GM18519 (cell line): Measurements from ENCODE around the gene PARD6G.

Source experiments
- ATAC-seq: cut with Tn5 transposase; IDR thresholded peaks from one replicate; pipeline ENCODE4 v1.9.1; 2021; ENCODE audit warnings: mild to moderate bottlenecking, moderate library complexity; ENCODE audit not compliant: unreplicated experiment, low FRiP score

PARD6G gene

GRCh38 chr18:80192653-80193385 lies 54.5 kb downstream of the PARD6G start:
- no peak for ATAC-seq

DNA sequence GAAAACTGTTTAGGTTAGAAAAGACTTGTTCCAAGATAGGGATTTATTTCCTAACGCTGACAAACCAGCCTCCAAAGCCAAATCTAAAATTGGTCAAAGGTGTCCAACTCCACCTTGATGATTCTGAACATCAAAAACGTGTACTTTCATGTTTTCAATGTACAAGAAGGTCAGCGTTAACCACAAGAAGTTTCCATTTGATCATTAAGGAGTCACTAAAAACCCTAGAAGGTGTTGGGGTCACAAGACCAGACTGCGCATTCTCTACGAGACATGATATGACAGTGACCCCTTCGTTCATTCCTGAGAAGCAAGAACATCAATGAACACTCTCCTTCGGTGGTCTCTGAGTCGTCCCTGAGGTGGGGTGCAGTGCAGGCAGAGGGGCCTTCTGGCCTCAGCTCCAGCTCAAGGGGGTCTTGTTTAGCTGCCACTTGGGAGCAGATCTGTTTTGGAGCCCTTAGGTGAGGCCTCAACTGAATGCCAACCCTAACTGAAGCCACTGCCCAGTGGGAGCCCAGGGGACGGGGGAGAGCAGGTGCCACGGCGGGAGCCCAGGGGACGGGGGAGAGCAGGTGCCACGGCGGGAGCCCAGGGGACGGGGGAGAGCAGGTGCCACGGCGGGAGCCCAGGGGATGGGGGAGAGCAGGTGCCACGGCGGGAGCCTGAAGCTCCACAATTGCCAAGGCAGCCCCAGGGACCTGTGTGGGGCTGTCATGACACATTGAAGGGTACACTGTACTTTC lies 55.2 kb downstream of the PARD6G start:
- no peak for ATAC-seq

- no peak for ATAC-seq
Measured at GRCh38 chr18:80191264-80191663, 56.0 kb downstream of the PARD6G start.

DNA sequence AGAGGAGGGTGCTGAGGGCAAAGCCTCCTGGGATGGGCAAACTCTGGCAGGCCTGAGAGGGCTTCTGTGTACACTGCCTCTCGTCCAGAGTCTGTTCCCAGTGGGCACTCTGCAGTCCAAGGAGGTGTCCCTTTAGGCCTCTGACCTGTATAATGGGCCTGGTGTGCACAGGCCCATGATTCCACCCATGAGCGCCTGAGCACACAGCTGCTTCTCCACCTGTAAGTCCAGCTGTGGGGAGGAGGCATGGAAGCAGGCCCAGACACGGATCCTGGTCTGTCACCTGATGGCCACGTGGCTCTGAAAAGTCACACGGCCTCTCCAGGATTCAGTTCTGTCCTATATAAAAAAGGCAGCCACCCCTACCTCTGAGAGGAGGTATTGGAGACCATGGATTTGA lies 57.0 kb downstream of the PARD6G start:
- ATAC-seq = no peak

- ATAC-seq = no peak
Measured at GRCh38 chr18:80189531-80189865, 57.8 kb downstream of the PARD6G start.

GRCh38 chr18:80188643-80189530 lies 58.4 kb downstream of the PARD6G start:
- ATAC-seq = no peak

DNA sequence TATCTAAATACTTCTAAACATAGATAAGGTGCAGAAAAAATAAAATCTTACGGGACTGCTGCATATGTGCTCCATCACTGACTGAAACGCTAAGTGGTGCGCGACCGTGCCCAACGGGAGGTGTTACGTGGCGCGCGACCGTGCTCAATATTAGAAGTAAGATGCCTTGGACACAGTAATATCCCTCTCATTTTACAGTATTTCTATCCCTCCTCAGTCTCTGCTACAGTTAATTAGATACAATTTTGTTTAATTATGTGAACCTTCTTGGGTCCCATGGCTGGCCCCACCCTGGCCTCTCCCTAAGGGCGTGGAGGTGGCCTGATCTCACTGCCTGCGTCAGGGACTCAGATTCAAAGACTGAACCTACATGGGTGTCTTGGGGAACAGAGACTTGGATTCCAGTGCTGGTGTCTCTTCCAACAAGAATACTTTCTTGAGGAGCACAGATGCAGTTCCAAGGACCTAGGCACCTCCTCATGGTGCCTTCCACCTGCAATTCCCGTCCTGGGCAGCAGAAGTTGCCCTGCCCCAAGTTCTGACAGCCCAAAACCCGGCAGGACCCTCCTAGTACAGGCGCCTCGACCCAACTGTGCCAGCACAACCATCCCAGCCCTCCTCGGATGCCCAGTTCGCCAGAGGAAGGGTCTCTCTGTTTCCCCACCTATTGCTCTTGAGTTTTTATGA lies 59.2 kb downstream of the PARD6G start:
- no peak for ATAC-seq

DNA sequence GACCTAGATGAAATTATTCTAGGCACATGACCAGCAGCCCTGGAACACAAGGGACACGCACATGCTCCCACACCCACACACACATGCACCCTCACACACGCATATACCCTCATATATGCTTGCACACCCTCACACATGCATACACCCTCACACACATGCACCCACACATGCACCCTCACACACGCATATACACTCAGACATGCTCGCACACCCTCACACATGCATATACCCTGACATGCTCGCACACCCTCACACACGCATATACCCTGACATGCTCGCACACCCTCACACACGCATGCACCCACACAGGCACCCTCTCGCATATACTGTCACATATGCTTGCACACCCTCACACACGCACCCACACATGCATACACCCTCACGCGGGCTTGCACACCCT lies 61.8 kb downstream of the PARD6G start:
- ATAC-seq = no peak

DNA sequence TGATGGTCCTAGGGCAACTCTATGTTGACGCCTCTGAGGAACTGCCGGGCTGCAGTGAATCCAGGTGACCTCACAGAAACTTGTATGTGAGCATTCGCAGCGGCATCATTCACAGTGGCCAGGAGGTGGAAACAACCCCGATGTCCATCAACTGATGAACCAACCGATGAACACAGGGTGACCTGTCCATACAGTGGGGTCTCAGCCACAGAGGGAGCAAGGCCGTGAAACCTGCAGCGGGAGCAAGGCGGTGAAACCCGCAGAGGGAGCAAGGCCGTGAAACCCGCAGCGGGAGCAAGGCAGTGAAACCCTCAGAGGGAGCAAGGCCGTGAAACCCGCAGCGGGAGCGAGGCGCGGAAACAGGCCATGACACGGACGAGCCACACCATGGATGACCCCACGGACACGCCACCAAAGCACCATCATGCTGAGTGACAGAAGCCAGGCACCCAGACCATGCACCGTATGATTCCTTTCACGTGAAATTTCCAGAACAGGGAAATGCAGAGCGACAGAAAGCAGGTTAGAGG lies 63.0 kb downstream of the PARD6G start:
- no peak for ATAC-seq

DNA sequence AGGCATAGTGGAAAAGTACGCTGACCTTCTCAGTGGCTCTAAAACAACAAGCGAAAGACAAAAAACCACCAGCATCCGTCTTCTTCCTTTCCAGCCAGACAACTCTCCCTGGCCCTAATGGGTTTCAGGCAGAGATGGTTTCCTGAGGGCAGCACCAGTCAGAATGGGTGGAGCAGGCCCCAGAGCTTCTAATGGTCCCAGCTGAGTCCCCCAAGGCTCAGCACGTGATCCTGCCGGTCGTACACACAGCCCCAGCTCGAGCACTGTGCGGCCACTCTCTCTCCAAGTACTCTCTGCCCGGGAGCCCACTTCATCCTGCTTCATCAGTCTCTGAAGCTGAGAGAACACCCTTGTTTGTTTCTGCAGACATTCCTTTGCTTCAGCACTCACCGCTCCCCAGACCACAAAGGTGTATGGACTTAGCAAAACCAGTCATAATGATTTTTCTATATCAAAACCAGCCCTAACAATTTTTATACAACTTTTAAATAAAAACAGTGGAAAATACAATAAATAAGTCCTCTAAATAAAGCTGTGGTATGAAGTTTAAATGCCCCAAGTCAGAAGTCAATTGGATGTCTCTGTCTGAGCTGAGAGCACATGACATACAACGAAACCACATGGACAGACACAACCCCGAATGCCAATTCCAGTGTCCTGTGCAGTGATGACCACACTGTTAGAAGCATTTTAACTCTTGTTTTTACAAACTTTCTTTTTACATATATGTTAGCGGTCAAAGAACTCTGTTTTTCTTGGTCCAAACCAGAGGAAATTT lies 63.9 kb downstream of the PARD6G start:
- ATAC-seq = no peak

- no peak for ATAC-seq
Measured at GRCh38 chr18:80182855-80183254, 64.5 kb downstream of the PARD6G start.

DNA sequence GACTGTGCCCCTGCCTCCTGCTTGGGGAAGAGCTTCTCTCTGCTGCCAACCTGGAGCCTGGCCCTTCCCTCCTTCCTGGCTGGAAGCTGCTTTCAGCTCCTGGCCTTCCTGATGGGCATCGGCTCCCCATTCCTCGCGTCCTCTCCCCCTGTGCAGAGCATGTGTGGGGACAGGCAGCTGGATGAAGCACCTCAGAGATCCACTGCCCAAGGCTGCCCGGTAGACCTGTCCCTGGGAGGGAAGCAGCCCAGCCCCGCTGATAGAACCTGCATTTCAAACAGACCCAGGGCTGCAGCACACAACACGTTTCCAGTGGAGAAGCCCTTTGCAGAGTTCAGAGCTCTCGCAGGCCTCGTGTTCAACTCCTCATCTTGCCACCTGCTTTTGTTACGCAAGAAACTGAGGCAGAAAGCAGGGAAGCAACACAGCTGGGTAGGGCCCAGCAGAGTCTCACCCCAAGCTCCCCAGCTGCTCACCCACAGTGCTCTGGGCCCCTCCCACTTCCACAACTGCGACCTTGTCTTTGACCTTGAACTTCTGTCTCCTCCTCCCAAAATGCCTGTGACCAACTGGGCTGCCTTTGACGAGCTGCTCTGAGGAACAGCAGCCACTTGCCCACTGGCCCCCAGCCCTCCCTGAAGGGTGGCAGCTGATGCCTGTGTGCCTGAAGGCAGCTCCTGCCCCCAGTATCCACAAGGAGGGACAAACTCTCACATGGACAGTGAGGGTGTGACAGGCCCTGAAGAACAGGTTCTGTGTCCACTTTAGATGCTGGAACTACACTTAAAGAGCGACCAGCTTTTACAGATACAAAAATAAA lies 65.5 kb downstream of the PARD6G start:
- no peak for ATAC-seq

GRCh38 chr18:80180778-80181564 lies 66.3 kb downstream of the PARD6G start:
- no peak for ATAC-seq

DNA sequence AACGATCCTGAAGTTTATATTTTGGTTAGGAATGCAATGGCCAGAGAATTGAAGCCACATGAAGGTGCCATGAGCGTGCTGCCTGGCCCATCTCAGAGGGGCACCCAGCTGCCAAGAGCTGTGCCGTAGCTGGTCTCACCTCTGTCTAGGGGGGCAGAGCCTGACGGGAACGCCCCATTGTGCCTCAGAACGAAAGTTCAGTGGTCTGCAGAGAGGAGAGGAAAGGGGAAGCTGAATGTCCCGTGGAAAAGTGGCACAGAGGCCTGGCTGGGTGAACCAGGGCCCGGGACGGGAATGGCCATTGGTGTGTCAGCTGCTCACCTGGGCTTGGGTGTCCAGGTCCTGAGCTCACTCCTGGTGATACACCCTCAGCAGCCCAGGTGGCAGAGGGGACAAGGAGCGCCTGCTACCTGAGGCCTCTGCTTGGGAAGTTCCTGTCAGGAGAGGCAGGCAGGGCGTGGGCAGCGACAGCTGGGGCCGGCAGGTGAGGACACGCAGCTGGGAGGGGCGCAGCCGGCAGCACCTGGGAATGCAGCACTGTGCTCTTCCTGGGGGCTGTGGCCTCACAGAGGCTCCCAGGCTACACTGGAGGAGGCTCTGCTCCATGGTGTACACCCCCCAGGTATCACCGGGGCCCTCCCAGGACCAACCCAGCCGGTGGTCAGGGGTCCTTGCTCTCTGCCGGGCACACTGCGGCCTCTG lies 67.3 kb downstream of the PARD6G start:
- ATAC-seq = no peak

- no peak for ATAC-seq
Measured at GRCh38 chr18:80178935-80179818, 68.1 kb downstream of the PARD6G start.

GRCh38 chr18:80177128-80177527 lies 70.2 kb downstream of the PARD6G start:
- ATAC-seq = no peak
